G401 (cell line): ENCODE results near the gene MOGAT3. TPM values are rescaled to one million over a fixed set of nuclear protein-coding genes. Genes with fewer than 3 reads are reported as not detected.
A peak's percentile ranks its signal among the peaks of the same experiment; 100 is the strongest.

Experiments
- DNase-seq: peaks from one replicate; pipeline ENCODE4 v3.0.0-alpha.2; 2015; ENCODE audit warnings: low spot score
- in situ Hi-C: cut with HindIII; loops from 2 replicates; pipeline ENCODE4 v1.10.0; 2016; ENCODE audit warnings: low sequenced_read_pairs, mixed read lengths
- total RNA-seq: library from RNA; depleted of rRNA; stranded (reverse); fragments of >200 nt; shearing (Covaris generic); gene quantifications from 2 replicates; pipeline ENCODE4 v1.2.3, GENCODE V29; 2014

Gene MOGAT3
- total RNA-seq, 1 experiment from 2014 or later, result not detected

DNA sequence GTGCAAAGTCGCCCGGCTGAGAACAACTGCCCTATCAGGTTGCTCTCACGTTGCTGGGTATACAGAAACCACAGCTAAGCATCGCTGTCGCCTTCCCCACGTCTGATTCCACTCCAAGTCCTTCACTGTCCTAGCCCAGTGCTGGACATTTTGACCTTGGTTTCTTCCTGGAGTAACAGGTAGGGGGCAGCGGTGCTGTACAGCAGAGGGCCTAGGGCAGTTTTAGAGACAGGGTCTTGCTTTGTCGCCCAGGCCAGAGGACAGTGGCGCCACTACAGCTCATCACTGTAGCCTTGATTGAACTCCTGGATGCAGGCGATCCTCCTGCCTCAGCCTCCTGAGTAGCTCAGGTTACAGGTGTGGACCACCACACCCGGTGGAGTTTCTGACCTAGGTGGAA, 34.2 kb upstream of the MOGAT3 start:
- DNase-seq, result no peak
- in situ Hi-C loops, result no loop called here

DNA sequence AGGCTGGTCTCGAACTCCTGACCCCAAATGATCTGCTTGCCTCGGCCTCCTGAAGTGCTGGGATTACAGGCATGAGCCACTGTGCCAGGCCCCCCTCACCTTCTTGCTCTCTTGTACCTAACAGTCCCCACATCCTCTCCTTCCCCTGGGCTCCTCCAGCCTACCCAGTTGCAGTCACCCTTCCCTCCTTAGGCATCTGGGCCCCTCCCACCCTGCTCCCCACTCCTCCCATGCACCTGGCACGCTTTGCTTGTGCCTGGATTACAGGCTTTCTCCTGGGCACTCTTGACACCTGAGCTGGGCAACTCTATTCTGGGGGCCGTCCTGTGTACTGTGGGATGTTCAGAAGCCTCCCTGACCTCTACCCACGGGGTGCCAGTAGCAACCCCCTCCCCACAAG, 33.8 kb upstream of the MOGAT3 start:
- no peak for DNase-seq
- in situ Hi-C loops, result no loop called here

- DNase-seq, result no peak
- in situ Hi-C loops, result no loop called here
Measured at GRCh38 chr7:101233907-101234547, 33.2 kb upstream of the MOGAT3 start.

DNA sequence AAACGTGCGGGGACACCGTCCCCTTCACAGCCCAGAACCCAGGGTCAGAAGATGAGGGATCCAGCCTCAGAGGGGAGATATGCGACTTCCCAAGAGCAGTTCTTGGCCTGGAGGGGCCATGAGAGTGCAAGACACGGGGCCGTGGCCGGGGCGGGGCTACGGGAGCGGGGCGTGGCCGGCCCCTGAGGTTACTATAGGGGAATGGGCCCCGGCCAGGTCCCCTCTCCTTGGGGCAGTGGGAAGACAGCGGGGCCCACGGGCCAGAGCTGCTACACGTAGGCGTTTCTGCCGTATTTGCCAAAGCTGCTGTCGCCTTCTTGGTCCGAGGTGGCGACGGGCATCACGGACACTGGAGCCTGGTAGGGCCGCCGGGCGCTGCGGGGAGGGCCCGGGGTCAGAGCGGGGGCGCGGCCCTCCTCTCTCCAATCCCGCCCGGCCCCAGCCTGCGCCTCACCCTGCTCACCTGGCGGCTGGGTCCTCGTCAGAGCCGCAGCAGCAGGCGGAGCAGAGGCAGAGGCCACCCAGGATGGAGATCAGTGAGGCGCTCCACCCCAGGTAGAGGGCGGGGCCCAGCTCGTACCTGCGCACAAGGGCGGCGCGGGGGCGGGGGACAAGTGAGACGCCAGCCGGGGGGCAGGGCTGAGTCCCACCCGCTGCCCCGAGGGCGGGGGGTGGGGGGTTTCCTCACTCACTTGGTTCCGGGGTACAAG, 31.5 kb upstream of the MOGAT3 start:
- peak; percentile 49 for DNase-seq
- in situ Hi-C loops, result no loop called here

DNA sequence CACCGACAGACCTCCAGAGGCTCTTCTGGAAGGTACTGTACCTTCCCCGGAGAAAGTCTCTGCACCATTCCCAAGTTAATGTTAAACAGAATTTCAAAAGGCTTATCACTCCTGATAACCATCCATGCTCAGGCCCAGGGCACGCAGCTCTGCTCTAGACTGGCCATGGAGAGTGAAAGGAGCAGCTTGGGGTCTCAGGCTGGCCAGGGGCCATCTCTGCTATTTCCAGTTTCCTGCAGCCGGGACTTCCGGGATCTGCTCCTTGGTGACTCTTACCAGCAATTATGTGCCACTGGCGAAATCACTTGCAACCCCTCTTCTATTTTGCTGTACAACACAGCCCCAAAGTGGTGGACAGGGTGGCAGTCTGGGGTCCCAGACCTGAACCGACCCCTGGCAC, 30.8 kb upstream of the MOGAT3 start:
- no peak for DNase-seq
- in situ Hi-C loops, result no loop called here

- in situ Hi-C loops, result no loop called here
- DNase-seq, result peak; percentile 54
Measured at GRCh38 chr7:101226721-101227120, 25.9 kb upstream of the MOGAT3 start.

DNA sequence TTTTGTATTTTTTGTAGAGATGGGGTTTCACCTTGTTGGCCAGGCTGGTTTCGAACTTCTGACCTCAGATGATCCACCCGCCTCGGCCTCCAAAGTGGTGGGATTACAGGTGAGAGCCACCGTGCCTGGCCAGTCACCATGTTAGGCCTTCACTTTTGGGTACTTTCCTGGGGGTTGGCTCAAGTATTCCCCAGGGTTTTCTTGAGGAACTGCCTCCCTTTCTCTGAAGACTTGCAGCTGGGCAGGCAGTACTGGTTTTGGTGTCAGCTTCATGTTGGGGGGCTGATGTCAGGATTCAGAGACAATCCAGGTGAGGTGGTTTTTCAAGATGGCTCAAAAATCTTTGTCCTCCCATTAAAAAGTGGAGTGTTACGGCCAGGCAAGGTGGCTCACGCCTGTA, 24.8 kb upstream of the MOGAT3 start:
- in situ Hi-C loops, result no loop called here
- no peak for DNase-seq

DNA sequence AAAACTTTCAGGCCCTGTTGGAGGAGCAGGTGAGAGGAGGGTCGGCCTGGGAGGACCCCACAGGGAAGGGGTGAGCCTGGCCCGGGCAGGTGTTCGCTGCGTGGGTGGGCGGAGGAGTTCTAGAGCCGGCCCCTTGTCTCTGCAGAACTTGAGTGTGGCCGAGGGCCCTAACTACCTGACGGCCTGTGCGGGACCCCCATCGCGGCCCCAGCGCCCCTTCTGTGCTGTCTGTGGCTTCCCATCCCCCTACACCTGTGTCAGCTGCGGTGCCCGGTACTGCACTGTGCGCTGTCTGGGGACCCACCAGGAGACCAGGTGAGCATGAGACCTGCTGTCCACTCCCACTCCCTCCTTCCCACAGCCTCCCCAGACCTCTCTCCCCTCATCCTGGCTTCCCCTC, 22.7 kb upstream of the MOGAT3 start:
- no peak for DNase-seq
- in situ Hi-C loops, result no loop called here

- no peak for DNase-seq
Measured at GRCh38 chr7:101222275-101222830, 21.5 kb upstream of the MOGAT3 start.

DNA sequence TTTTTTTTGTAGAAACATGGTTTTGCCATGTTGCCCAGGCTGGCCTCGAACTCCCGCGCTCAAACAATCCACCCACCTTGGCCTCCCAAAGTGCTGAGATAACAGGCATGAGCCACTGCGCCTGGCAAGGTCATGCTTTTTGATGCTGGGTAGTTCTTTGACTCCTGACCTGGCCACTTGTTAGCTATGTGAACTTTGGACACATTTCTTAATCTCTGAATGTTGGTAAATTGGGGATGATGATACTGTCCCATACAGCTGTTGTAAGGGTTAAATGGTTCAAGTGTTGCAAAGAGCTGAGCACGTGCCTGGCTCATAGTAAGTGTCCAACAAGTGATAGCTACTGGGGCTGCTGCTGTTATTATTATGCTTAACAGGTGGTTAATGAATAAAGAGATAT, 19.5 kb upstream of the MOGAT3 start:
- no peak for DNase-seq
- in situ Hi-C loops, result no loop called here

More at GRCh38 chr7:101222275-101222830, 21.5 kb upstream of the MOGAT3 start:
- in situ Hi-C loops, result no loop called here

GRCh38 chr7:101218236-101219125, 17.6 kb upstream of the MOGAT3 start:
- in situ Hi-C loops, result no loop called here
- DNase-seq, result no peak

- in situ Hi-C loops, result no loop called here
- peak; percentile 98 for DNase-seq
Measured at GRCh38 chr7:101217388-101218235, 16.8 kb upstream of the MOGAT3 start, which contains the start of the genes PLOD3 and ZNHIT1. PLOD3 (minus strand) TSS chr7:101217581; CDS start chr7:101217274, 307 bp downstream. ZNHIT1 (plus strand) TSS chr7:101218165; CDS start chr7:101218196, 31 bp downstream.

DNA sequence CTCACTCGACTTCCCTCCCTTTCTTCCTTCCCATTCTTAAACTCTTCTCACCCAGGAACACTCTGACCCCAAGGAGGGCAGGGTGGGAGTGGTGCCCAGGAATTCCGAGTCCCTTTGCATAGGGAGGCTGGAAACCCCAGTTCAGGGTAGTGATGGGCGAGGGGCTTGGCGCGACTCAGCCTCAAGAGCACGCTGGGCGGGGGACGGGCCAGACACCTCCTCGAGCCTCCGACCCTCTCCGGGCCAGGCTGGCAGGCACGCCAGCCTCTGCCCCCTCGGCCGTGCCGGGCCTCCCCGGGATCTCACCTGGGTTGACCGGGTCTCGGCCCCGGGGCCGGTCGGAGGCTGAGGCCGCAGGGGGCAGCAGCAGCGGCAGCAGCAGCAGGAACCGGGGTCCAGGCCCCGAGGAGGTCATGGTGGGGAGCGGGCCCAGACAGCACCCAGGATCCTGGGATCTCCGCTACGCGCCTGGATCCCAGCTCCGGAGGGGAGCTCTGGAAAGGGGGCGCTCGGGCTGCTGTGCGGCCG, 16.1 kb upstream of the MOGAT3 start:
- in situ Hi-C loops, result no loop called here
- DNase-seq, result no peak

DNA sequence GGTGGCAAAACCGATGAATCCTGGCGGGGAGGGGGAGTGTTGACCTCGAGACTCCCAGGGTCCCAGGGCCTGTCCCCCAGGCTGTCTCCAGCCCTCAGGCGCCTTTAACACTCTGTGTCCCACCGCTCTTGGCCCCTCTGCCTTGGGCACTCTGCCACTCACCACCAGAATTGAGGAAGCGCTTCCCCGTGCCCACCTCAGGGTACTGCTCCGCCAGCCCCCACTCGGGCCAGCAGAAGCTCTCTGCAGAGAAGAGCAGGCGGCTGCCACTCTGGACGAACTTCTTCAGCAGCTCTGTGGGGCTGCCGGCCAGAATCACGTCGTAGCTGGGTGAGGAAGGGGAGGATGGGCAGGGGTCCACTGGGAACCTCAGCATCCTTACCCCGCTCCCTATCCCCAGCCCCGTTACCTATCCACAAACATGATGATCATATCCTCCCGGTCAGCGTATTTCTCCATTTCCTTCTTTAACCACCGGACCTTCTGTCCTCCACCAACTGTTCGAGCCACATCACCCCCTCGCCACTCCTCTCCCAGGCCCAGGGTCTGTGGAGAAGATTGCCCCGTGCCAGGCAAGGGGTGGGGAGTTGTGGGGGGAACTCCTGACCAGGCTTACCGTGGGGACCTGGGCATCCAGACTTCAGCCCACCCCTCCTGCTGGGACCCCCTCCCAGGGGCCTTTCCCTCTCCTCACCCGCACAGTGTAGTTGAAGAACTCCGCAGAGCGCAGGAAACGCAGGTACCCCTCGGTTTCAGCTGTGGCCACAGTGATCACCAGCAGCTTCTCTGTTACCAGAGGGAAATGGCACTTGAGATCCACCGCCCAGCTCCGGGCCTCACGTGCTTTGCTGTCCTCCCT, 15.4 kb upstream of the MOGAT3 start:
- DNase-seq, result peak; percentile 5
- in situ Hi-C loops, result no loop called here

DNA sequence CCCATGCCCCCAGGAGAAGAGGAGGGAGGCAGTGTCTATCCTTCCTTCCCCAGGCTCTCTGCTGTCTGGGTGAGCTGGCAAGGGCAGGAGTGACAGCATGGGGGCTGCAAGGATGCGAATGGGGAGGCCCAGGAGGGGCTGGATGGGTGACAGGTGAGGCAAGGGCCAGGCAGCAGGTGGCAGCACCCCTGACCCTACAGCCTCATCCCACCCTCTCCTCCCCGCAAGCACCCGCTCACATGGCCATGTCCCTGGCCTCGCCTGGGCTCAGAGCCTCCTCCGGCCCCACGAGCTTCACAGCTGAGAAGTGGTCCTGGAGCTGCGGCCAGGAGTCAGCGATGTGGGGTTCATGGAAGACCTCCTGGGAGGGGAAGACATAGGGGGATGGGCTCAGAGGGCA, 11.2 kb upstream of the MOGAT3 start:
- no peak for DNase-seq
- in situ Hi-C loops, result no loop called here

- in situ Hi-C loops, result no loop called here
- DNase-seq, result no peak
Measured at GRCh38 chr7:101211501-101211900, 10.7 kb upstream of the MOGAT3 start.

- in situ Hi-C loops, result no loop called here
- no peak for DNase-seq
Measured at GRCh38 chr7:101210143-101210542, 9.3 kb upstream of the MOGAT3 start.

- in situ Hi-C loops, result no loop called here
Measured at GRCh38 chr7:101208794-101209193, 8.0 kb upstream of the MOGAT3 start.

More at GRCh38 chr7:101208794-101209193, 8.0 kb upstream of the MOGAT3 start:
- no peak for DNase-seq
